ENCODE data around the gene NQO2. TPM values are rescaled to one million over a fixed set of nuclear protein-coding genes. Genes with fewer than 3 reads are reported as not detected.

The NQO2 gene
- total RNA-seq, 1 experiment from 2014 or later = 105 TPM

DNA sequence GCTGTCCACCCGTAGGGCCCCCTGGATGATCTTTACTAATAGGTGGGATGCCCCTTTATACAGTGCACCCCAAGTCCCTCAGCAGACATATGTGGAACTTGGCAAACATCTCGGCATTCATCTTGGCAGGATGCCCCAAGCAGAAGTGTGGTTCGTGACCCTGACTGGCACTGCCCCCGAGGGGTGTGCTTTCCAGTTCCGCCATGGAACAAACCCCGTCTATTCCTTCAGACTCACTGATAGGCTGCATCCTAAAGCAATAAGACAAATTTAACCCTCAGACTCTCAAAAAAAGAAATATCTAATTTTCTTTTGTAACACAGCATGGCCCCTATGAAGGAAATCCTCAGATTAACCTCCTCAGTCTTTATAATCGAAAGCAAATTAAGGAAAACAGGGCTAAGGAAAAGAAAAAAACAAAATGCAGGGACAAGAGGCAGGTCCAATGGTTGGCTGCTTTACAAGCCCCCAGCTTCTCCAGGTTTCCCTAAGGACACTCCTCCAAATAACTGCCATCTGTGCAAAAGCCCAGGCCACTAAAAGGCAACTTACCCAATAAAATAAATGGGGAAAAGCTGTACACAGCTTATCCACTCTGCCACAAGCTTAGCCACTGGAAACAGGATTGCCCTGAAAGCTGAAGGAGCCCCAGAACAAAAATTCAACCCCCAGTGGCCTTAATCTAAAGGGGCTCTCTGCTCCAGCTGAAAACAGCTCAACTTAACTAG lies 38.1 kb downstream of the NQO2 start:
- Mint-ChIP-seq H3K4me1 (peaks cover 12 to 22% of the 10 kb centered on the region in 2 experiments), H3K4me3 (no peak overlapping the region), H3K27ac (peak overlapping the region in 1 of 3 experiments; percentile 40; a peak in 1 of 7 replicates), H3K27me3 (ENCODE audit: low read depth) (peaks cover 6% of the 10 kb centered on the region; the same call in 1 of the 2 replicates), H3K36me3 (ENCODE audit: insufficient read depth in 1 of 3, low read depth in 3 of 3) (peaks cover 0 to 5% (median 2%) of the 10 kb centered on the region in 3 experiments; a peak in 4 of 7 replicates), H3K9me3 (peaks cover 6 to 12% of the 10 kb centered on the region in 2 experiments; a peak in 3 of 5 replicates)
- Histone ChIP-seq H3K14ac (ENCODE audit: insufficient read depth, low read length) (no peak overlapping the region), H3K4ac (ENCODE audit: low read depth, low read length) (no peak overlapping the region), H4K20me1 (ENCODE audit: control insufficient read depth, insufficient read depth, insufficient read length) (no peaks in the 10 kb centered on the region), H2BK20ac (ENCODE audit: low read depth, low read length, poor library complexity, severe bottlenecking) (no peak overlapping the region), H3K79me1 (ENCODE audit: insufficient read depth, low read depth, low read length, poor library complexity, severe bottlenecking) (no peaks in the 10 kb centered on the region), H4K8ac (replicated peaks; ENCODE audit: insufficient read length, low read depth, low read length) (no peak overlapping the region), H2AK5ac (ENCODE audit: insufficient read length, low read length) (no peak overlapping the region), H3K4me2 (ENCODE audit: insufficient read depth, insufficient read length, low read length) (no peak overlapping the region), H3K9ac (ENCODE audit: extremely low read depth, insufficient read length, low read length) (no peak overlapping the region), H3K79me2 (ENCODE audit: insufficient read depth, low read length) (no peaks in the 10 kb centered on the region), H2BK120ac (ENCODE audit: low read depth, low read length, poor library complexity, severe bottlenecking) (no peak overlapping the region), H3K27ac (ENCODE audit: insufficient read length, low read depth, low read length) (no peak overlapping the region), H3K56ac (ENCODE audit: insufficient read length, low read depth, low read length) (no peak overlapping the region), H3K9me3 (ENCODE audit: control insufficient read depth, low read depth, low read length) (no peaks in the 10 kb centered on the region), H3K27me3 (ENCODE audit: insufficient read depth, low read length) (no peaks in the 10 kb centered on the region), H3T11ph (ENCODE audit: low read length) (no peak overlapping the region), H3K23ac (ENCODE audit: insufficient read length, low read depth, low read length) (no peak overlapping the region), H3K18ac (ENCODE audit: insufficient read length, low read depth, low read length) (no peak overlapping the region), H3K4me1 (ENCODE audit: insufficient read depth, low read length) (no peaks in the 10 kb centered on the region; the same call in 1 of the 2 replicates), H2AFZ (ENCODE audit: low read length) (no peak overlapping the region), H2BK5ac (ENCODE audit: insufficient read length, low read length) (no peak overlapping the region), H2BK15ac (ENCODE audit: low read depth, low read length) (no peak overlapping the region), H4K91ac (ENCODE audit: insufficient read length, low read depth, low read length) (no peak overlapping the region), H2BK12ac (ENCODE audit: insufficient read length, low read depth, low read length) (no peak overlapping the region), H3K23me2 (ENCODE audit: insufficient read length, low read depth, low read length, poor library complexity, severe bottlenecking) (peaks cover 2% of the 10 kb centered on the region), H4K5ac (ENCODE audit: insufficient read length, low read depth, low read length) (no peak overlapping the region)
- TF ChIP-seq, protein P1, sequence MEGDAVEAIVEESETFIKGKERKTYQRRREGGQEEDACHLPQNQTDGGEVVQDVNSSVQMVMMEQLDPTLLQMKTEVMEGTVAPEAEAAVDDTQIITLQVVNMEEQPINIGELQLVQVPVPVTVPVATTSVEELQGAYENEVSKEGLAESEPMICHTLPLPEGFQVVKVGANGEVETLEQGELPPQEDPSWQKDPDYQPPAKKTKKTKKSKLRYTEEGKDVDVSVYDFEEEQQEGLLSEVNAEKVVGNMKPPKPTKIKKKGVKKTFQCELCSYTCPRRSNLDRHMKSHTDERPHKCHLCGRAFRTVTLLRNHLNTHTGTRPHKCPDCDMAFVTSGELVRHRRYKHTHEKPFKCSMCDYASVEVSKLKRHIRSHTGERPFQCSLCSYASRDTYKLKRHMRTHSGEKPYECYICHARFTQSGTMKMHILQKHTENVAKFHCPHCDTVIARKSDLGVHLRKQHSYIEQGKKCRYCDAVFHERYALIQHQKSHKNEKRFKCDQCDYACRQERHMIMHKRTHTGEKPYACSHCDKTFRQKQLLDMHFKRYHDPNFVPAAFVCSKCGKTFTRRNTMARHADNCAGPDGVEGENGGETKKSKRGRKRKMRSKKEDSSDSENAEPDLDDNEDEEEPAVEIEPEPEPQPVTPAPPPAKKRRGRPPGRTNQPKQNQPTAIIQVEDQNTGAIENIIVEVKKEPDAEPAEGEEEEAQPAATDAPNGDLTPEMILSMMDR (conservative IDR thresholded peaks at IDR 0.05) = no peak
- no peak for DNase-seq
- no CpG with 5 or more reads among the region's 7 CpGs for whole genome bisulfite sequencing (ENCODE audit: extremely low coverage, insufficient read length, low lambda C conversion rate)

Data from H9 (cell line).